GM23338 (cell line): ENCODE results near the gene RNH1. TPM values are rescaled to one million over a fixed set of nuclear protein-coding genes. Genes with fewer than 3 reads are reported as not detected.

Experiments used
- ATAC-seq: fragments of 200-7000 bp; cut with Tn5 transposase; 3 replicates; pipeline ENCODE4 v1.9.1; 2020
- DNase-seq: peaks from one replicate; pipeline ENCODE4 v3.0.0-alpha.2; 2015; ENCODE audit warnings: low spot score
- H2AFZ ChIP-seq: fragments of 200-600 bp; sonication (generic); 2 replicates; pipeline ENCODE4 v1.8.0; 2016; ENCODE audit warnings: antibody characterized with exemption, mild to moderate bottlenecking, moderate library complexity
- H3F3A ChIP-seq: fragments of 200-600 bp; sonication (generic); replicated peaks from 2 replicates; pipeline ENCODE4 v1.8.0; 2017; ENCODE audit warnings: antibody characterized with exemption, mixed run types, low read depth
- H3K27ac ChIP-seq: fragments of 200-600 bp; sonication (generic); 2 replicates; pipeline ENCODE4 v1.6.1; 2016; ENCODE audit warnings: low read depth
- H3K27me3 ChIP-seq: fragments of 200-600 bp; sonication (generic); 2 replicates; pipeline ENCODE4 v1.8.0; 2016; ENCODE audit warnings: mild to moderate bottlenecking, mixed run types, moderate library complexity; ENCODE audit not compliant: insufficient read depth
- H3K36me3 ChIP-seq: fragments of 200-600 bp; sonication (generic); 2 replicates; pipeline ENCODE4 v1.8.0; 2016; ENCODE audit warnings: mild to moderate bottlenecking; ENCODE audit not compliant: insufficient read depth
- H3K4me1 ChIP-seq: fragments of 200-600 bp; sonication (generic); 2 replicates; pipeline ENCODE4 v1.8.0; 2016; ENCODE audit warnings: mild to moderate bottlenecking, moderate library complexity; ENCODE audit not compliant: insufficient read depth
- H3K4me2 ChIP-seq: fragments of 200-600 bp; sonication (generic); 2 replicates; pipeline ENCODE4 v1.7.1; 2017; ENCODE audit warnings: mixed run types
- H3K4me3 ChIP-seq: fragments of 200-600 bp; sonication (generic); 2 replicates; pipeline ENCODE4 v1.6.1; 2016; ENCODE audit warnings: mixed run types
- H3K79me2 ChIP-seq: fragments of 200-600 bp; sonication (generic); replicated peaks from 2 replicates; pipeline ENCODE4 v1.8.0; 2017; ENCODE audit warnings: mild to moderate bottlenecking; ENCODE audit not compliant: insufficient read depth
- H3K9me2 ChIP-seq: fragments of 200-600 bp; sonication (generic); 2 replicates; pipeline ENCODE4 v1.8.0; 2017; ENCODE audit not compliant: insufficient read depth
- H4K20me1 ChIP-seq: fragments of 200-600 bp; sonication (generic); replicated peaks from 2 replicates; pipeline ENCODE4 v1.8.0; 2017; ENCODE audit warnings: mild to moderate bottlenecking; ENCODE audit not compliant: insufficient read depth
- H3K27ac Mint-ChIP-seq: 2 replicates; pipeline ENCODE4 v1.8.0; 2020; ENCODE audit warnings: inconsistent platforms, mild to moderate bottlenecking, moderate library complexity, mixed read lengths
- H3K27me3 Mint-ChIP-seq: 3 replicates; pipeline ENCODE4 v1.8.0; 2022; ENCODE audit warnings: low read depth, mild to moderate bottlenecking, moderate library complexity, mixed read lengths, inconsistent platforms; ENCODE audit not compliant: insufficient read depth, poor library complexity
- H3K36me3 Mint-ChIP-seq: 3 replicates; pipeline ENCODE4 v1.8.0; 2021; ENCODE audit warnings: low read depth, mild to moderate bottlenecking, inconsistent platforms, moderate library complexity, mixed read lengths
- H3K4me1 Mint-ChIP-seq: 3 replicates; pipeline ENCODE4 v1.8.0; 2020; ENCODE audit warnings: mild to moderate bottlenecking, inconsistent platforms, mixed read lengths
- H3K4me3 Mint-ChIP-seq: 3 replicates; pipeline ENCODE4 v1.8.0; 2021; ENCODE audit warnings: moderate library complexity, mild to moderate bottlenecking, inconsistent platforms, mixed read lengths
- H3K9me3 Mint-ChIP-seq: 3 replicates; pipeline ENCODE4 v1.8.0; 2020; ENCODE audit warnings: moderate library complexity, mild to moderate bottlenecking, inconsistent platforms, mixed read lengths
- CREB1 ChIP-seq: fragments of 250-450 bp; sonication (Bioruptor Pico); IDR thresholded peaks from 2 replicates; pipeline ENCODE4 v1.5.0; 2020; ENCODE audit warnings: low read depth, mild to moderate bottlenecking, moderate library complexity
- EZH2phosphoT487 ChIP-seq: fragments of 200-600 bp; sonication (generic); IDR thresholded peaks from one replicate; pipeline ENCODE4 v1.8.1; 2018; ENCODE audit warnings: antibody characterized with exemption; ENCODE audit not compliant: unreplicated experiment
- JUNB ChIP-seq: IDR thresholded peaks from one replicate; pipeline ENCODE4 v1.6.1; 2016; ENCODE audit warnings: antibody characterized with exemption; ENCODE audit not compliant: unreplicated experiment
- STAT1 ChIP-seq: IDR thresholded peaks from one replicate; pipeline ENCODE4 v1.6.1; 2016; ENCODE audit warnings: antibody characterized with exemption; ENCODE audit not compliant: unreplicated experiment
- ZNF331 ChIP-seq: fragments of 250-450 bp; sonication (Bioruptor Pico); IDR thresholded peaks from 2 replicates; pipeline ENCODE4 v1.5.0; 2020; ENCODE audit warnings: low read depth, mild to moderate bottlenecking, moderate library complexity
- polyA plus RNA-seq: library from polyadenylated mRNA; unstranded; fragments of >200 nt; fragmentation: Nextera tagmentation; extraction: Ambion mirVana; gene quantifications from 2 replicates; pipeline ENCODE4 v1.2.1, GENCODE V29; 2016
- total RNA-seq: library from RNA; depleted of rRNA; stranded (reverse); fragments of >200 nt; shearing (Covaris generic); gene quantifications from 2 replicates; pipeline ENCODE4 v1.2.3, GENCODE V29; 2014
- TF ChIP-seq, protein P1 (sequence below): IDR thresholded peaks from one replicate; pipeline ENCODE4 v1.6.1; 2018; ENCODE audit warnings: antibody characterized with exemption; ENCODE audit not compliant: unreplicated experiment
- TF ChIP-seq, protein P2 (sequence below): IDR thresholded peaks from 2 replicates; pipeline ENCODE4 v1.6.1; 2016; ENCODE audit warnings: antibody characterized with exemption
- TF ChIP-seq, protein P3 (sequence below), 2 experiments: fragments of 200-600 bp in 1 of 2; sonication (generic) in 1 of 2; conservative IDR thresholded peaks; 2 replicates each; pipeline versions ENCODE4 v1.5.1 to v1.6.1; 2016 to 2017; ENCODE audit warnings: antibody characterized with exemption in 2 of 2, low read depth in 2 of 2, mild to moderate bottlenecking in 2 of 2, moderate library complexity in 1 of 2
- TF ChIP-seq, protein P4 (sequence below): fragments of 250-450 bp; sonication (Bioruptor Pico); IDR thresholded peaks from 2 replicates; pipeline ENCODE4 v1.5.0; 2020; ENCODE audit warnings: mild to moderate bottlenecking, moderate library complexity

Gene RNH1
- total and polyA plus RNA-seq, 2 experiments from 2014 or later: 33.3 to 56.3 TPM

DNA sequence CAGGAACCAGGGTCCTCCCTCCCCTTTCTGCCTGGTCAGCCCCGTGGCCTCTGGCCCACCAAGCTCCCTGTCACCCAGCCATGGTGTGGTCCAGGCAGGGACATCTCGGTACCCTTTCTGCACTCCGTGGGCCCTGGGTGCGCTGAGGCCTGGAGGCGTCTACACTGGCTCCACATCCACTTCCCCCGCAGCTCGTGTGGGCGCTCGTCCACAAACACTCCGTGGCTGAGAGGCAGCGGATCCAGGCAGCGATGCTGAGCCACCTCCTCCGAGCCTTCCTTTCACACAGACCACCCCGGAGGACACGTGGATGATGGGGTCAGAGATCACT is 16.1 kb downstream of the RNH1 start:
- Histone ChIP-seq H3K4me3 (no peak overlapping the region), H3K27me3 (no peaks in the 10 kb centered on the region), H3K4me1 (no peaks in the 10 kb centered on the region), H3K79me2 (no peaks in the 10 kb centered on the region), H4K20me1 (no peaks in the 10 kb centered on the region), H3K4me2 (no peak overlapping the region), H3K9me2 (no peaks in the 10 kb centered on the region), H3K36me3 (no peaks in the 10 kb centered on the region), H3K27ac (no peak overlapping the region), H3F3A (no peaks in the 10 kb centered on the region), H2AFZ (no peak overlapping the region)
- Mint-ChIP-seq H3K36me3 (peaks cover 16% of the 10 kb centered on the region), H3K4me3 (no peak overlapping the region), H3K27ac (no peak overlapping the region), H3K9me3 (peaks cover 4% of the 10 kb centered on the region; the same call in 1 of the 3 replicates), H3K4me1 (no peaks in the 10 kb centered on the region), H3K27me3 (peaks cover 12% of the 10 kb centered on the region)
- ATAC-seq: no peak
- DNase-seq: no peak
- TF ChIP-seq, protein P1, sequence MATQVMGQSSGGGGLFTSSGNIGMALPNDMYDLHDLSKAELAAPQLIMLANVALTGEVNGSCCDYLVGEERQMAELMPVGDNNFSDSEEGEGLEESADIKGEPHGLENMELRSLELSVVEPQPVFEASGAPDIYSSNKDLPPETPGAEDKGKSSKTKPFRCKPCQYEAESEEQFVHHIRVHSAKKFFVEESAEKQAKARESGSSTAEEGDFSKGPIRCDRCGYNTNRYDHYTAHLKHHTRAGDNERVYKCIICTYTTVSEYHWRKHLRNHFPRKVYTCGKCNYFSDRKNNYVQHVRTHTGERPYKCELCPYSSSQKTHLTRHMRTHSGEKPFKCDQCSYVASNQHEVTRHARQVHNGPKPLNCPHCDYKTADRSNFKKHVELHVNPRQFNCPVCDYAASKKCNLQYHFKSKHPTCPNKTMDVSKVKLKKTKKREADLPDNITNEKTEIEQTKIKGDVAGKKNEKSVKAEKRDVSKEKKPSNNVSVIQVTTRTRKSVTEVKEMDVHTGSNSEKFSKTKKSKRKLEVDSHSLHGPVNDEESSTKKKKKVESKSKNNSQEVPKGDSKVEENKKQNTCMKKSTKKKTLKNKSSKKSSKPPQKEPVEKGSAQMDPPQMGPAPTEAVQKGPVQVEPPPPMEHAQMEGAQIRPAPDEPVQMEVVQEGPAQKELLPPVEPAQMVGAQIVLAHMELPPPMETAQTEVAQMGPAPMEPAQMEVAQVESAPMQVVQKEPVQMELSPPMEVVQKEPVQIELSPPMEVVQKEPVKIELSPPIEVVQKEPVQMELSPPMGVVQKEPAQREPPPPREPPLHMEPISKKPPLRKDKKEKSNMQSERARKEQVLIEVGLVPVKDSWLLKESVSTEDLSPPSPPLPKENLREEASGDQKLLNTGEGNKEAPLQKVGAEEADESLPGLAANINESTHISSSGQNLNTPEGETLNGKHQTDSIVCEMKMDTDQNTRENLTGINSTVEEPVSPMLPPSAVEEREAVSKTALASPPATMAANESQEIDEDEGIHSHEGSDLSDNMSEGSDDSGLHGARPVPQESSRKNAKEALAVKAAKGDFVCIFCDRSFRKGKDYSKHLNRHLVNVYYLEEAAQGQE: no peak
- TF ChIP-seq CREB1 (CRISPR knock-in tag): no peak
- TF ChIP-seq, protein P2, sequence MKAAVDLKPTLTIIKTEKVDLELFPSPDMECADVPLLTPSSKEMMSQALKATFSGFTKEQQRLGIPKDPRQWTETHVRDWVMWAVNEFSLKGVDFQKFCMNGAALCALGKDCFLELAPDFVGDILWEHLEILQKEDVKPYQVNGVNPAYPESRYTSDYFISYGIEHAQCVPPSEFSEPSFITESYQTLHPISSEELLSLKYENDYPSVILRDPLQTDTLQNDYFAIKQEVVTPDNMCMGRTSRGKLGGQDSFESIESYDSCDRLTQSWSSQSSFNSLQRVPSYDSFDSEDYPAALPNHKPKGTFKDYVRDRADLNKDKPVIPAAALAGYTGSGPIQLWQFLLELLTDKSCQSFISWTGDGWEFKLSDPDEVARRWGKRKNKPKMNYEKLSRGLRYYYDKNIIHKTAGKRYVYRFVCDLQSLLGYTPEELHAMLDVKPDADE: no peak
- TF ChIP-seq JUNB: no peak
- TF ChIP-seq, protein P3, sequence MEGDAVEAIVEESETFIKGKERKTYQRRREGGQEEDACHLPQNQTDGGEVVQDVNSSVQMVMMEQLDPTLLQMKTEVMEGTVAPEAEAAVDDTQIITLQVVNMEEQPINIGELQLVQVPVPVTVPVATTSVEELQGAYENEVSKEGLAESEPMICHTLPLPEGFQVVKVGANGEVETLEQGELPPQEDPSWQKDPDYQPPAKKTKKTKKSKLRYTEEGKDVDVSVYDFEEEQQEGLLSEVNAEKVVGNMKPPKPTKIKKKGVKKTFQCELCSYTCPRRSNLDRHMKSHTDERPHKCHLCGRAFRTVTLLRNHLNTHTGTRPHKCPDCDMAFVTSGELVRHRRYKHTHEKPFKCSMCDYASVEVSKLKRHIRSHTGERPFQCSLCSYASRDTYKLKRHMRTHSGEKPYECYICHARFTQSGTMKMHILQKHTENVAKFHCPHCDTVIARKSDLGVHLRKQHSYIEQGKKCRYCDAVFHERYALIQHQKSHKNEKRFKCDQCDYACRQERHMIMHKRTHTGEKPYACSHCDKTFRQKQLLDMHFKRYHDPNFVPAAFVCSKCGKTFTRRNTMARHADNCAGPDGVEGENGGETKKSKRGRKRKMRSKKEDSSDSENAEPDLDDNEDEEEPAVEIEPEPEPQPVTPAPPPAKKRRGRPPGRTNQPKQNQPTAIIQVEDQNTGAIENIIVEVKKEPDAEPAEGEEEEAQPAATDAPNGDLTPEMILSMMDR (conservative IDR thresholded peaks at IDR 0.05; ENCODE audit: low read depth in 2 of 2): no peak
- no peak for TF ChIP-seq STAT1
- no peak for TF ChIP-seq ZNF331 (CRISPR knock-in tag)
- TF ChIP-seq, protein P4, sequence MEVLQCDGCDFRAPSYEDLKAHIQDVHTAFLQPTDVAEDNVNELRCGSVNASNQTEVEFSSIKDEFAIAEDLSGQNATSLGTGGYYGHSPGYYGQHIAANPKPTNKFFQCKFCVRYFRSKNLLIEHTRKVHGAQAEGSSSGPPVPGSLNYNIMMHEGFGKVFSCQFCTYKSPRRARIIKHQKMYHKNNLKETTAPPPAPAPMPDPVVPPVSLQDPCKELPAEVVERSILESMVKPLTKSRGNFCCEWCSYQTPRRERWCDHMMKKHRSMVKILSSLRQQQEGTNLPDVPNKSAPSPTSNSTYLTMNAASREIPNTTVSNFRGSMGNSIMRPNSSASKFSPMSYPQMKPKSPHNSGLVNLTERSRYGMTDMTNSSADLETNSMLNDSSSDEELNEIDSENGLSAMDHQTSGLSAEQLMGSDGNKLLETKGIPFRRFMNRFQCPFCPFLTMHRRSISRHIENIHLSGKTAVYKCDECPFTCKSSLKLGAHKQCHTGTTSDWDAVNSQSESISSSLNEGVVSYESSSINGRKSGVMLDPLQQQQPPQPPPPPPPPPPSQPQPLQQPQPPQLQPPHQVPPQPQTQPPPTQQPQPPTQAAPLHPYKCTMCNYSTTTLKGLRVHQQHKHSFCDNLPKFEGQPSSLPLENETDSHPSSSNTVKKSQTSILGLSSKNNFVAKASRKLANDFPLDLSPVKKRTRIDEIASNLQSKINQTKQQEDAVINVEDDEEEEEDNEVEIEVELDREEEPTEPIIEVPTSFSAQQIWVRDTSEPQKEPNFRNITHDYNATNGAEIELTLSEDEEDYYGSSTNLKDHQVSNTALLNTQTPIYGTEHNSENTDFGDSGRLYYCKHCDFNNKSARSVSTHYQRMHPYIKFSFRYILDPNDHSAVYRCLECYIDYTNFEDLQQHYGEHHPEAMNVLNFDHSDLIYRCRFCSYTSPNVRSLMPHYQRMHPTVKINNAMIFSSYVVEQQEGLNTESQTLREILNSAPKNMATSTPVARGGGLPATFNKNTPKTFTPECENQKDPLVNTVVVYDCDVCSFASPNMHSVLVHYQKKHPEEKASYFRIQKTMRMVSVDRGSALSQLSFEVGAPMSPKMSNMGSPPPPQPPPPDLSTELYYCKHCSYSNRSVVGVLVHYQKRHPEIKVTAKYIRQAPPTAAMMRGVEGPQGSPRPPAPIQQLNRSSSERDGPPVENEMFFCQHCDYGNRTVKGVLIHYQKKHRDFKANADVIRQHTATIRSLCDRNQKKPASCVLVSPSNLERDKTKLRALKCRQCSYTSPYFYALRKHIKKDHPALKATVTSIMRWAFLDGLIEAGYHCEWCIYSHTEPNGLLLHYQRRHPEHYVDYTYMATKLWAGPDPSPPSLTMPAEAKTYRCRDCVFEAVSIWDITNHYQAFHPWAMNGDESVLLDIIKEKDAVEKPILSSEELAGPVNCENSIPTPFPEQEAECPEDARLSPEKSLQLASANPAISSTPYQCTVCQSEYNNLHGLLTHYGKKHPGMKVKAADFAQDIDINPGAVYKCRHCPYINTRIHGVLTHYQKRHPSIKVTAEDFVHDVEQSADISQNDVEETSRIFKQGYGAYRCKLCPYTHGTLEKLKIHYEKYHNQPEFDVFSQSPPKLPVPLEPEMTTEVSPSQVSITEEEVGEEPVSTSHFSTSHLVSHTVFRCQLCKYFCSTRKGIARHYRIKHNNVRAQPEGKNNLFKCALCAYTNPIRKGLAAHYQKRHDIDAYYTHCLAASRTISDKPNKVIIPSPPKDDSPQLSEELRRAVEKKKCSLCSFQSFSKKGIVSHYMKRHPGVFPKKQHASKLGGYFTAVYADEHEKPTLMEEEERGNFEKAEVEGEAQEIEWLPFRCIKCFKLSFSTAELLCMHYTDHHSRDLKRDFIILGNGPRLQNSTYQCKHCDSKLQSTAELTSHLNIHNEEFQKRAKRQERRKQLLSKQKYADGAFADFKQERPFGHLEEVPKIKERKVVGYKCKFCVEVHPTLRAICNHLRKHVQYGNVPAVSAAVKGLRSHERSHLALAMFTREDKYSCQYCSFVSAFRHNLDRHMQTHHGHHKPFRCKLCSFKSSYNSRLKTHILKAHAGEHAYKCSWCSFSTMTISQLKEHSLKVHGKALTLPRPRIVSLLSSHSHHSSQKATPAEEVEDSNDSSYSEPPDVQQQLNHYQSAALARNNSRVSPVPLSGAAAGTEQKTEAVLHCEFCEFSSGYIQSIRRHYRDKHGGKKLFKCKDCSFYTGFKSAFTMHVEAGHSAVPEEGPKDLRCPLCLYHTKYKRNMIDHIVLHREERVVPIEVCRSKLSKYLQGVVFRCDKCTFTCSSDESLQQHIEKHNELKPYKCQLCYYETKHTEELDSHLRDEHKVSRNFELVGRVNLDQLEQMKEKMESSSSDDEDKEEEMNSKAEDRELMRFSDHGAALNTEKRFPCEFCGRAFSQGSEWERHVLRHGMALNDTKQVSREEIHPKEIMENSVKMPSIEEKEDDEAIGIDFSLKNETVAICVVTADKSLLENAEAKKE (CRISPR knock-in tag): no peak
- no peak for TF ChIP-seq EZH2phosphoT487
